Measurements from ENCODE around the gene HOXB8. TPM values are rescaled to one million over a fixed set of nuclear protein-coding genes. Genes with fewer than 3 reads are reported as not detected.

Gene HOXB8
- total and polyA plus RNA-seq, 2 experiments from 2014 or later, result not detected

- Mint-ChIP-seq H3K27me3 (ENCODE audit: insufficient read depth, low read depth, poor library complexity) (no peaks in the 10 kb centered on the region), H3K4me3 (no peak overlapping the region; the same call in 2 of the 3 replicates), H3K36me3 (ENCODE audit: low read depth) (no peaks in the 10 kb centered on the region), H3K27ac (no peak overlapping the region), H3K4me1 (peaks cover 23% of the 10 kb centered on the region), H3K9me3 (no peaks in the 10 kb centered on the region; the same call in 2 of the 3 replicates)
- Histone ChIP-seq H3K4me2 (peak overlapping the region; percentile 33), H3F3A (replicated peaks; ENCODE audit: low read depth) (peaks cover 76% of the 10 kb centered on the region), H3K9me2 (ENCODE audit: insufficient read depth) (no peaks in the 10 kb centered on the region), H3K4me1 (ENCODE audit: insufficient read depth) (peaks cover 78% of the 10 kb centered on the region), H3K27me3 (ENCODE audit: insufficient read depth) (peaks cover 100% of the 10 kb centered on the region), H3K27ac (ENCODE audit: low read depth) (no peak overlapping the region), H4K20me1 (replicated peaks; ENCODE audit: insufficient read depth) (peaks cover 79% of the 10 kb centered on the region), H3K4me3 (no peak overlapping the region), H2AFZ (no peak overlapping the region), H3K36me3 (ENCODE audit: insufficient read depth) (no peaks in the 10 kb centered on the region), H3K79me2 (replicated peaks; ENCODE audit: insufficient read depth) (no peaks in the 10 kb centered on the region)
- no peak for TF ChIP-seq REST (IDR thresholded peaks at IDR 0.05; ENCODE audit: unreplicated experiment)
- peak; percentile 60 for TF ChIP-seq EZH2 (IDR thresholded peaks at IDR 0.05; ENCODE audit: low read depth, unreplicated experiment)
- peak; percentile 32 for ATAC-seq
- no peak for DNase-seq (ENCODE audit: low spot score)
Measured at GRCh38 chr17:48570325-48571023, 44.6 kb downstream of the HOXB8 start.

GRCh38 chr17:48569674-48570324 is 45.3 kb downstream of the HOXB8 start:
- Histone ChIP-seq H3K4me3 (no peak overlapping the region), H3K4me1 (ENCODE audit: insufficient read depth) (peaks cover 78% of the 10 kb centered on the region), H3F3A (replicated peaks; ENCODE audit: low read depth) (peaks cover 76% of the 10 kb centered on the region), H2AFZ (no peak overlapping the region), H3K27me3 (ENCODE audit: insufficient read depth) (peaks cover 100% of the 10 kb centered on the region), H4K20me1 (replicated peaks; ENCODE audit: insufficient read depth) (peaks cover 77% of the 10 kb centered on the region), H3K36me3 (ENCODE audit: insufficient read depth) (no peaks in the 10 kb centered on the region), H3K27ac (ENCODE audit: low read depth) (no peak overlapping the region), H3K4me2 (peak overlapping the region; percentile 33), H3K79me2 (replicated peaks; ENCODE audit: insufficient read depth) (no peaks in the 10 kb centered on the region), H3K9me2 (ENCODE audit: insufficient read depth) (no peaks in the 10 kb centered on the region)
- Mint-ChIP-seq H3K9me3 (no peaks in the 10 kb centered on the region; the same call in 2 of the 3 replicates), H3K36me3 (ENCODE audit: low read depth) (no peaks in the 10 kb centered on the region), H3K4me1 (peaks cover 24% of the 10 kb centered on the region), H3K27me3 (ENCODE audit: insufficient read depth, low read depth, poor library complexity) (no peaks in the 10 kb centered on the region), H3K27ac (no peak overlapping the region), H3K4me3 (no peak overlapping the region)
- DNase-seq (ENCODE audit: low spot score), result no peak
- ATAC-seq, result no peak; the same call in 2 of the 3 replicates
- no peak for TF ChIP-seq CREB1 (CRISPR knock-in tag; IDR thresholded peaks at IDR 0.05; ENCODE audit: low read depth)
- TF ChIP-seq ZNF114 (CRISPR knock-in tag; IDR thresholded peaks at IDR 0.05), result no peak
- TF ChIP-seq JUNB (IDR thresholded peaks at IDR 0.05; ENCODE audit: unreplicated experiment), result no peak
- peak; percentile 55 for TF ChIP-seq EZH2 (IDR thresholded peaks at IDR 0.05; ENCODE audit: low read depth, unreplicated experiment)
- no peak for TF ChIP-seq EZH2phosphoT487 (IDR thresholded peaks at IDR 0.05; ENCODE audit: unreplicated experiment)
- no peak for TF ChIP-seq CTCF (conservative IDR thresholded peaks at IDR 0.05; ENCODE audit: low read depth in 2 of 2)
- no peak for TF ChIP-seq ZNF331 (CRISPR knock-in tag; IDR thresholded peaks at IDR 0.05; ENCODE audit: low read depth)
- TF ChIP-seq REST (IDR thresholded peaks at IDR 0.05; ENCODE audit: unreplicated experiment), result no peak
